ENCODE results near the gene ATXN3. TPM values are rescaled to one million over a fixed set of nuclear protein-coding genes. Genes with fewer than 3 reads are reported as not detected.

Gene ATXN3
- total RNA-seq, 1 experiment from 2014 or later = 27.6 TPM

- no peak for TF ChIP-seq ELF1 (IDR thresholded peaks at IDR 0.05; ENCODE audit: borderline replicate concordance, low read depth)
Observed at GRCh38 chr14:92022036-92022435, 84.3 kb downstream of the ATXN3 start (continued).

- intact Hi-C loops (cut with micrococcal nuclease) = no loop called here
- peaks cover 17% of the 10 kb centered on the region for H3K79me2 ChIP-seq (ENCODE audit: insufficient read depth, low read length)
- no peak overlapping the region for H2AFZ ChIP-seq (ENCODE audit: low read depth, low read length, poor library complexity, severe bottlenecking)
- no TSS peak for BruUV-seq (replicated peaks)
- DNase-seq (ENCODE audit: low read depth, low spot score) (no peak), ATAC-seq (no peak)
- TF ChIP-seq EGR1 (IDR thresholded peaks at IDR 0.05; ENCODE audit: low read depth) = no peak
- TF ChIP-seq POLR2A (IDR thresholded peaks at IDR 0.05; ENCODE audit: borderline replicate concordance, extremely low read depth, insufficient read depth, insufficient read length) = no peak
- no peak for TF ChIP-seq TCF7L2 (IDR thresholded peaks at IDR 0.05; ENCODE audit: borderline replicate concordance, extremely low read depth, insufficient read depth, insufficient read length)
- TF ChIP-seq REST (IDR thresholded peaks at IDR 0.05; ENCODE audit: low read depth) = no peak
- no peak for TF ChIP-seq ZBTB33 (IDR thresholded peaks at IDR 0.05; ENCODE audit: extremely low read depth, insufficient replicate concordance, low read length)
- no peak for TF ChIP-seq MAX (IDR thresholded peaks at IDR 0.05)
- TF ChIP-seq CEBPB (IDR thresholded peaks at IDR 0.05; ENCODE audit: low read depth) = no peak
- TF ChIP-seq CBX3 (IDR thresholded peaks at IDR 0.05; ENCODE audit: low read depth) = no peak
- no peak for TF ChIP-seq FOSL1 (IDR thresholded peaks at IDR 0.05; ENCODE audit: low read depth)
- H3K36me3 ChIP-seq (ENCODE audit: control insufficient read depth in 1 of 2, insufficient read depth in 2 of 2, low read length in 2 of 2) = peaks cover 0 to 6% of the 10 kb centered on the region in 2 experiments; a peak in 1 of 4 replicates
- no peaks in the 10 kb centered on the region for H4K20me1 ChIP-seq (ENCODE audit: insufficient read depth)
- no peak overlapping the region for H3K4me3 ChIP-seq (replicated peaks in 1 of 2; ENCODE audit: low read depth in 1 of 2, low read length in 2 of 2)
- H3K9ac ChIP-seq (ENCODE audit: low read length) = no peak overlapping the region
- ChIA-PET POLR2A (interaction anchor here (2.6 kb wide), 1 partner anchor 19 kb away, joined by 6 read pairs; the partner anchor contains the start of gene TRIP11), CTCF (interaction anchor here (0.6 kb wide), 1 partner anchor 1288 kb away, joined by 4 read pairs; no protein-coding TSS in a partner anchor), RAD21 (ENCODE audit: low non-redundant PET in 1 of 2, low total read pairs in 2 of 2, uncharacterized antibody in 2 of 2, unreplicated experiment in 2 of 2) (no interaction called here)
- no peaks in the 10 kb centered on the region for H3K4me1 ChIP-seq (ENCODE audit: control insufficient read depth in 1 of 2, insufficient read depth in 2 of 2, low read length in 2 of 2)
- no peaks in the 10 kb centered on the region for H3K9me2 ChIP-seq (ENCODE audit: insufficient read depth)
- H3K27ac ChIP-seq (ENCODE audit: low read depth, low read length) = no peak overlapping the region
- H3K9me3 ChIP-seq (ENCODE audit: control insufficient read depth in 1 of 2, insufficient read depth in 1 of 2, low read depth in 1 of 2, low read length in 2 of 2) = no peaks in the 10 kb centered on the region
- H3K27me3 ChIP-seq (ENCODE audit: insufficient read depth, low read length) = no peaks in the 10 kb centered on the region
- H3K4me2 ChIP-seq (ENCODE audit: low read length) = no peak overlapping the region
Observed at GRCh38 chr14:92021523-92021922, 84.9 kb downstream of the ATXN3 start.
